IPS-NIHi7 (cell line): ENCODE results near the gene LARP4B.
"Not testable (repeated sequence)": the region's sequence is repeated elsewhere in the genome, so short reads cannot be mapped to it uniquely, and the experiment has no call there.

ENCODE experiments used
- DNase-seq: peaks from one replicate; pipeline ENCODE4 v3.0.0; 2012; ENCODE audit warnings: mixed read lengths; ENCODE audit errors: extremely low spot score

The LARP4B gene

GRCh38 chr10:770048-770712, 161.3 kb downstream of the LARP4B start:
- DNase-seq, result not testable (repeated sequence)

- no peak for DNase-seq
These were observed 163.7 kb downstream of the LARP4B start for GRCh38 chr10:767794-768193.

- no peak for DNase-seq
These were observed 164.3 kb downstream of the LARP4B start for GRCh38 chr10:767211-767610.

- no peak for DNase-seq
These were observed 170.1 kb downstream of the LARP4B start for GRCh38 chr10:761376-761775.

- DNase-seq, result no peak
These were observed 170.9 kb downstream of the LARP4B start for GRCh38 chr10:760622-761021.

GRCh38 chr10:759898-760477, 171.5 kb downstream of the LARP4B start:
- no peak for DNase-seq
